B cell (primary cell): ENCODE results near the gene FBXW4. TPM values are rescaled to one million over a fixed set of nuclear protein-coding genes. Genes with fewer than 3 reads are reported as not detected.

Experiments
- ATAC-seq: fragments of 200-7000 bp; cut with Tn5 transposase; one replicate; pipeline ENCODE4 v1.10.0; 2021; ENCODE audit warnings: low read depth, mild to moderate bottlenecking, moderate number of reproducible peaks, moderate library complexity
- CTCF ChIA-PET: fragments of 350-600 bp; sonication (Branson Sonifier 250); formaldehyde crosslinking; loops from one replicate; lab custom pipeline; 2021; ENCODE audit warnings: antibody characterized with exemption, inconsistent platforms; lab: Charles Lee
- POLR2A ChIA-PET: fragments of 350-600 bp; sonication (Branson Sonifier 250); formaldehyde crosslinking; loops from one replicate; lab custom pipeline; 2021; ENCODE audit warnings: antibody characterized with exemption; lab: Charles Lee
- DNase-seq: peaks from one replicate; pipeline ENCODE4 v3.0.0; 2013
- H2AFZ ChIP-seq: 2 replicates; pipeline ENCODE4 v1.6.1; 2012; ENCODE audit warnings: mild to moderate bottlenecking, low read depth, low read length; ENCODE audit not compliant: insufficient read depth, poor library complexity, severe bottlenecking
- H3K27ac ChIP-seq, 2 donors: 1 replicate in 1 of 2; 2 replicates in 1 of 2; pipeline ENCODE4 v1.5.1; 2012 to 2013; ENCODE audit warnings: low read length in 2 of 2, mild to moderate bottlenecking in 2 of 2, moderate library complexity in 1 of 2
- H3K27me3 ChIP-seq, 4 experiments: fragments of 200-600 bp in 1 of 4; sonication (generic) in 1 of 4; replicated peaks in 1 of 4; 1 replicate in 2 of 4; 2 replicates in 2 of 4; pipeline versions ENCODE4 v1.6.1 to v1.7.0; 2013 to 2016; ENCODE audit warnings: low read length in 3 of 4, mild to moderate bottlenecking in 2 of 4, mixed read lengths in 1 of 4, moderate library complexity in 1 of 4; ENCODE audit not compliant: insufficient read depth in 4 of 4, control insufficient read depth in 3 of 4; ENCODE audit errors: control extremely low read depth in 1 of 4
- H3K36me3 ChIP-seq, 2 experiments: replicated peaks in 1 of 2; 1 replicate in 1 of 2; 2 replicates in 1 of 2; pipeline versions ENCODE4 v1.6.1 to v1.7.1; 2013; ENCODE audit warnings: low read length in 1 of 2; ENCODE audit not compliant: insufficient read depth in 2 of 2, control insufficient read depth in 1 of 2; ENCODE audit errors: control extremely low read depth in 1 of 2, extremely low read depth in 1 of 2
- H3K4me1 ChIP-seq, 2 donors: fragments of 200-600 bp in 1 of 2; sonication (generic) in 1 of 2; 1 replicate in 1 of 2; 2 replicates in 1 of 2; pipeline versions ENCODE4 v1.5.1 to v1.6.1; 2013 to 2017; ENCODE audit warnings: low read length in 2 of 2; ENCODE audit not compliant: control insufficient read depth in 2 of 2, insufficient read depth in 2 of 2
- H3K4me2 ChIP-seq: replicated peaks from 2 replicates; pipeline ENCODE3; 2012; ENCODE audit warnings: mild to moderate bottlenecking, low read depth, low read length; ENCODE audit not compliant: poor library complexity, severe bottlenecking
- H3K4me3 ChIP-seq, 5 experiments: fragments of 200-600 bp in 1 of 5; sonication (generic) in 1 of 5; 1 replicate in 3 of 5; 2 replicates in 2 of 5; pipeline versions ENCODE4 v1.5.1 to v1.7.0; 2011 to 2016; ENCODE audit warnings: low read length in 4 of 5, mild to moderate bottlenecking in 4 of 5, low read depth in 2 of 5, control low read depth in 1 of 5, moderate library complexity in 1 of 5; ENCODE audit not compliant: insufficient read depth in 1 of 5; ENCODE audit errors: control extremely low read depth in 1 of 5, extremely low read depth in 1 of 5
- H3K79me2 ChIP-seq: fragments of 200-600 bp; sonication (generic); one replicate; pipeline ENCODE4 v1.6.0; 2016; ENCODE audit warnings: low read length; ENCODE audit not compliant: control insufficient read depth, insufficient read depth
- H3K9ac ChIP-seq: fragments of 200-600 bp; sonication (generic); 2 replicates; pipeline ENCODE4 v1.6.1; 2017; ENCODE audit warnings: mild to moderate bottlenecking, low read length, moderate library complexity
- H3K9me3 ChIP-seq, 3 donors: one replicate each; pipeline versions ENCODE4 v1.6.1 to v1.7.1; 2013; ENCODE audit warnings: low read length in 2 of 3; ENCODE audit not compliant: control insufficient read depth in 2 of 3, insufficient read depth in 1 of 3; ENCODE audit errors: control extremely low read depth in 1 of 3
- H4K20me1 ChIP-seq: 2 replicates; pipeline ENCODE4 v1.6.0; 2012; ENCODE audit warnings: mild to moderate bottlenecking, low read length; ENCODE audit not compliant: insufficient read depth, control insufficient read depth, poor library complexity, severe bottlenecking
- H3K27ac Mint-ChIP-seq: one replicate; pipeline ENCODE4 v1.8.0; 2021; ENCODE audit warnings: mixed read lengths
- H3K27me3 Mint-ChIP-seq: one replicate; pipeline ENCODE4 v1.8.0; 2021; ENCODE audit warnings: mixed read lengths
- H3K4me1 Mint-ChIP-seq: one replicate; pipeline ENCODE4 v1.8.0; 2021; ENCODE audit warnings: mixed read lengths
- H3K4me3 Mint-ChIP-seq: one replicate; pipeline ENCODE4 v1.8.0; 2021; ENCODE audit warnings: mixed read lengths
- H3K9me3 Mint-ChIP-seq: one replicate; pipeline ENCODE4 v1.8.0; 2022; ENCODE audit warnings: mixed read lengths; ENCODE audit not compliant: insufficient read depth
- EZH2 ChIP-seq: IDR thresholded peaks from 2 replicates; pipeline ENCODE4 v1.6.1; 2012; ENCODE audit warnings: borderline replicate concordance, low read depth, mild to moderate bottlenecking, moderate library complexity, low read length; ENCODE audit not compliant: insufficient read depth, poor library complexity, severe bottlenecking
- WGBS: methylation state at CpG from one replicate; pipeline ENCODE4 v1.1.5; 2013; ENCODE audit warnings: missing lambda C conversion rate; ENCODE audit not compliant: insufficient coverage; 5-methylcytosine and 5-hydroxymethylcytosine counted together
- intact Hi-C: fragments of 100-400 bp; cut with micrococcal nuclease; formaldehyde crosslinking; loops from one replicate; pipeline ENCODE4 v1.10.0; 2022
- polyA plus RNA-seq: library from polyadenylated mRNA; depleted of rRNA; stranded (reverse); fragments of >200 nt; gene quantifications from 2 replicates; pipeline ENCODE4 v1.2.3, GENCODE V29; 2012
- total RNA-seq, 2 donors: library from RNA; stranded (reverse); fragments of 120-200 nt in 1 of 2; gene quantifications; 1 replicate in 1 of 2; 2 replicates in 1 of 2; pipeline versions ENCODE4 v1.2.3 to v1.2.4, GENCODE V29; 2013 to 2022
- TF ChIP-seq, protein P1 (sequence below): fragments of 200-600 bp; IDR thresholded peaks from one replicate; pipeline ENCODE4 v1.8.0; 2022; ENCODE audit warnings: antibody characterized with exemption, mild to moderate bottlenecking

The FBXW4 gene
- total and polyA plus RNA-seq, 2 donors (not counting 1 experiment from before 2014, with no cell fraction given) = 72.9 to 99.6 TPM

GRCh38 chr10:101649525-101650085, 45.4 kb downstream of the FBXW4 start:
- Mint-ChIP-seq H3K9me3 (no peaks in the 10 kb centered on the region), H3K4me3 (no peak overlapping the region), H3K27me3 (no peaks in the 10 kb centered on the region), H3K27ac (no peak overlapping the region), H3K4me1 (no peaks in the 10 kb centered on the region)
- POLR2A ChIA-PET = no interaction called here
- H3K27ac ChIP-seq = no peak overlapping the region
- H3K4me3 ChIP-seq = no peak overlapping the region
- DNase-seq (no peak), ATAC-seq (no peak)
- H3K36me3 ChIP-seq = peaks cover 0 to 72% of the 10 kb centered on the region in 2 experiments
- intact Hi-C loops = no loop called here
- H3K27me3 ChIP-seq = no peaks in the 10 kb centered on the region
- TF ChIP-seq, protein P1, sequence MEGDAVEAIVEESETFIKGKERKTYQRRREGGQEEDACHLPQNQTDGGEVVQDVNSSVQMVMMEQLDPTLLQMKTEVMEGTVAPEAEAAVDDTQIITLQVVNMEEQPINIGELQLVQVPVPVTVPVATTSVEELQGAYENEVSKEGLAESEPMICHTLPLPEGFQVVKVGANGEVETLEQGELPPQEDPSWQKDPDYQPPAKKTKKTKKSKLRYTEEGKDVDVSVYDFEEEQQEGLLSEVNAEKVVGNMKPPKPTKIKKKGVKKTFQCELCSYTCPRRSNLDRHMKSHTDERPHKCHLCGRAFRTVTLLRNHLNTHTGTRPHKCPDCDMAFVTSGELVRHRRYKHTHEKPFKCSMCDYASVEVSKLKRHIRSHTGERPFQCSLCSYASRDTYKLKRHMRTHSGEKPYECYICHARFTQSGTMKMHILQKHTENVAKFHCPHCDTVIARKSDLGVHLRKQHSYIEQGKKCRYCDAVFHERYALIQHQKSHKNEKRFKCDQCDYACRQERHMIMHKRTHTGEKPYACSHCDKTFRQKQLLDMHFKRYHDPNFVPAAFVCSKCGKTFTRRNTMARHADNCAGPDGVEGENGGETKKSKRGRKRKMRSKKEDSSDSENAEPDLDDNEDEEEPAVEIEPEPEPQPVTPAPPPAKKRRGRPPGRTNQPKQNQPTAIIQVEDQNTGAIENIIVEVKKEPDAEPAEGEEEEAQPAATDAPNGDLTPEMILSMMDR = no peak
- TF ChIP-seq EZH2 = no peak
- CTCF ChIA-PET = no interaction called here
- no peak overlapping the region for H2AFZ ChIP-seq
- H3K4me1 ChIP-seq = no peaks in the 10 kb centered on the region
- H3K9ac ChIP-seq = no peak overlapping the region
- H3K79me2 ChIP-seq = peaks cover 53% of the 10 kb centered on the region
- H3K9me3 ChIP-seq = no peaks in the 10 kb centered on the region
- WGBS = 95% methylated on average over 5 of the region's 5 CpGs
- peaks cover 64% of the 10 kb centered on the region for H4K20me1 ChIP-seq
- no peak overlapping the region for H3K4me2 ChIP-seq

- peaks cover 55% of the 10 kb centered on the region for H3K79me2 ChIP-seq
- H3K4me1 ChIP-seq = no peaks in the 10 kb centered on the region
- no peak overlapping the region for H3K4me3 ChIP-seq
- H3K4me2 ChIP-seq = no peak overlapping the region
- ChIA-PET CTCF (no interaction called here), POLR2A (no interaction called here)
- no peaks in the 10 kb centered on the region for H3K27me3 Mint-ChIP-seq
- H2AFZ ChIP-seq = no peak overlapping the region
- no peak overlapping the region for H3K27ac Mint-ChIP-seq
- TF ChIP-seq EZH2 = no peak
- TF ChIP-seq, protein P1 = no peak
- intact Hi-C loops = no loop called here
- no peak overlapping the region for H3K27ac ChIP-seq
- no peak overlapping the region for H3K4me3 Mint-ChIP-seq
- no peak overlapping the region for H3K9ac ChIP-seq
- peaks cover 67% of the 10 kb centered on the region for H4K20me1 ChIP-seq
- WGBS = no CpG with 5 or more reads among the region's 2 CpGs
- H3K4me1 Mint-ChIP-seq = no peaks in the 10 kb centered on the region
- no peaks in the 10 kb centered on the region for H3K9me3 Mint-ChIP-seq
- no peak for ATAC-seq
- peaks cover 0 to 79% of the 10 kb centered on the region in 2 experiments for H3K36me3 ChIP-seq
- no peaks in the 10 kb centered on the region for H3K9me3 ChIP-seq
- no peak for DNase-seq
- H3K27me3 ChIP-seq = no peaks in the 10 kb centered on the region
Observed at GRCh38 chr10:101647255-101647654, 47.7 kb downstream of the FBXW4 start.
